Measurements from ENCODE around the gene ZYG11B. TPM values are rescaled to one million over a fixed set of nuclear protein-coding genes. Genes with fewer than 3 reads are reported as not detected.
"Not testable (repeated sequence)": the region's sequence is repeated elsewhere in the genome, so short reads cannot be mapped to it uniquely, and the experiment has no call there.

The ZYG11B gene
- total RNA-seq, 2 experiments from 2014 or later: 10.8 to 10.9 TPM

GRCh38 chr1:52706941-52707926 lies 19.0 kb upstream of the ZYG11B start:
- ChIA-PET POLR2A (no interaction called here), CTCF (no interaction called here)
- Mint-ChIP-seq H3K27me3 (no peaks in the 10 kb centered on the region), H3K27ac (no peak overlapping the region), H3K36me3 (ENCODE audit: low read depth) (no peaks in the 10 kb centered on the region), H3K4me3 (no peak overlapping the region), H3K9me3 (no peaks in the 10 kb centered on the region), H3K4me1 (ENCODE audit: low read depth) (peaks cover 8% of the 10 kb centered on the region)
- no peak for TF ChIP-seq CTCF (IDR thresholded peaks at IDR 0.05)
- DNase-seq: no peak
- no peak for ATAC-seq
- intact Hi-C loops (cut with micrococcal nuclease): loop anchor here (10.0 kb wide), 1 partner anchor 138 kb away; the partner anchor contains the start of gene ZYG11A

- Mint-ChIP-seq H3K9me3 (no peaks in the 10 kb centered on the region), H3K36me3 (ENCODE audit: low read depth) (no peaks in the 10 kb centered on the region), H3K4me3 (no peak overlapping the region), H3K27me3 (no peaks in the 10 kb centered on the region), H3K27ac (no peak overlapping the region), H3K4me1 (ENCODE audit: low read depth) (peaks cover 4% of the 10 kb centered on the region)
- TF ChIP-seq CTCF (IDR thresholded peaks at IDR 0.05): no peak
- POLR2A ChIA-PET: no interaction called here
- no peak for ATAC-seq
- no peak for DNase-seq
- CTCF ChIA-PET: no interaction called here
- intact Hi-C loops (cut with micrococcal nuclease): loop anchor here (10.0 kb wide), 1 partner anchor 137 kb away; the partner anchor contains the start of gene ZYG11A
Observed at GRCh38 chr1:52707927-52708655, 18.2 kb upstream of the ZYG11B start.

GRCh38 chr1:52709016-52709415 lies 17.2 kb upstream of the ZYG11B start:
- intact Hi-C loops (cut with micrococcal nuclease): loop anchor here (10.0 kb wide), 1 partner anchor 136 kb away; the partner anchor contains the start of gene ZYG11A
- H3K4me3 Mint-ChIP-seq: no peak overlapping the region
- H3K36me3 Mint-ChIP-seq (ENCODE audit: low read depth): no peaks in the 10 kb centered on the region
- no peak overlapping the region for H3K27ac Mint-ChIP-seq
- H3K4me1 Mint-ChIP-seq (ENCODE audit: low read depth): no peaks in the 10 kb centered on the region
- no peak for ATAC-seq
- H3K27me3 Mint-ChIP-seq: no peaks in the 10 kb centered on the region
- DNase-seq: no peak
- ChIA-PET CTCF (no interaction called here), POLR2A (no interaction called here)
- no peaks in the 10 kb centered on the region for H3K9me3 Mint-ChIP-seq
- no peak for TF ChIP-seq CTCF (IDR thresholded peaks at IDR 0.05)

GRCh38 chr1:52713590-52713989 lies 12.7 kb upstream of the ZYG11B start:
- POLR2A ChIA-PET: interaction anchor here (0.6 to 1.5 kb wide), 2 partner anchors 10 to 76 kb away, joined by 3 to 5 read pairs; no protein-coding TSS in a partner anchor
- H3K27me3 Mint-ChIP-seq: no peaks in the 10 kb centered on the region

GRCh38 chr1:52715296-52715695 lies 11.0 kb upstream of the ZYG11B start:
- H3K27me3 Mint-ChIP-seq; ATAC-seq; H3K9me3 Mint-ChIP-seq; H3K27ac Mint-ChIP-seq; CTCF ChIA-PET; DNase-seq; intact Hi-C loops (cut with micrococcal nuclease); H3K36me3 Mint-ChIP-seq (ENCODE audit: low read depth); H3K4me1 Mint-ChIP-seq (ENCODE audit: low read depth); H3K4me3 Mint-ChIP-seq: not testable (repeated sequence)
- POLR2A ChIA-PET: interaction anchor here (1.1 to 1.3 kb wide), 2 partner anchors 9 to 12 kb away, joined by 4 to 8 read pairs; no protein-coding TSS in a partner anchor

More at GRCh38 chr1:52713590-52713989, 12.7 kb upstream of the ZYG11B start:
- no peaks in the 10 kb centered on the region for H3K36me3 Mint-ChIP-seq (ENCODE audit: low read depth)
- H3K27ac Mint-ChIP-seq: no peak overlapping the region
- no peaks in the 10 kb centered on the region for H3K9me3 Mint-ChIP-seq
- no peak overlapping the region for H3K4me3 Mint-ChIP-seq
- DNase-seq (no peak), ATAC-seq (no peak)
- CTCF ChIA-PET: no interaction called here
- no peak for TF ChIP-seq CTCF (IDR thresholded peaks at IDR 0.05)
- H3K4me1 Mint-ChIP-seq (ENCODE audit: low read depth): no peaks in the 10 kb centered on the region
- intact Hi-C loops (cut with micrococcal nuclease): no loop called here
